ENCODE data around the gene INHA.

INHA gene

GRCh38 chr2:219612577-219613286 is 40.6 kb downstream of the INHA start:
- no peak for DNase-seq
- TF ChIP-seq GATA1 (IDR thresholded peaks at IDR 0.05; ENCODE audit: low read depth, low read length) (no peak), POLR2A (IDR thresholded peaks at IDR 0.05; ENCODE audit: low read length) (no peak)

- DNase-seq, result no peak
- TF ChIP-seq GATA1 (IDR thresholded peaks at IDR 0.05; ENCODE audit: low read depth, low read length), result no peak
- no peak for TF ChIP-seq POLR2A (IDR thresholded peaks at IDR 0.05; ENCODE audit: low read length)
Measured at GRCh38 chr2:219613461-219614070, 41.5 kb downstream of the INHA start.

GRCh38 chr2:219614076-219614860 is 42.2 kb downstream of the INHA start:
- no peak for DNase-seq
- no peak for TF ChIP-seq POLR2A (IDR thresholded peaks at IDR 0.05; ENCODE audit: low read length)
- no peak for TF ChIP-seq GATA1 (IDR thresholded peaks at IDR 0.05; ENCODE audit: low read depth, low read length)

- TF ChIP-seq GATA1 (IDR thresholded peaks at IDR 0.05; ENCODE audit: low read depth, low read length) (no peak), POLR2A (IDR thresholded peaks at IDR 0.05; ENCODE audit: low read length) (no peak)
Measured at GRCh38 chr2:219615036-219615435, 42.9 kb downstream of the INHA start.

GRCh38 chr2:219615894-219616293 is 43.8 kb downstream of the INHA start:
- TF ChIP-seq GATA1 (IDR thresholded peaks at IDR 0.05; ENCODE audit: low read depth, low read length) (no peak), POLR2A (IDR thresholded peaks at IDR 0.05; ENCODE audit: low read length) (no peak)
- no peak for DNase-seq

More at GRCh38 chr2:219615036-219615435, 42.9 kb downstream of the INHA start:
- no peak for DNase-seq

- no peak for DNase-seq
- TF ChIP-seq GATA1 (IDR thresholded peaks at IDR 0.05; ENCODE audit: low read depth, low read length), result no peak
- TF ChIP-seq POLR2A (IDR thresholded peaks at IDR 0.05; ENCODE audit: low read length), result no peak
Measured at GRCh38 chr2:219616550-219616949, 44.4 kb downstream of the INHA start.

GRCh38 chr2:219618733-219619122 is 46.6 kb downstream of the INHA start:
- no peak for DNase-seq
- TF ChIP-seq GATA1 (IDR thresholded peaks at IDR 0.05; ENCODE audit: low read depth, low read length) (no peak), POLR2A (IDR thresholded peaks at IDR 0.05; ENCODE audit: low read length) (no peak)

- DNase-seq, result no peak
- no peak for TF ChIP-seq POLR2A (IDR thresholded peaks at IDR 0.05; ENCODE audit: low read length)
- TF ChIP-seq GATA1 (IDR thresholded peaks at IDR 0.05; ENCODE audit: low read depth, low read length), result no peak
Measured at GRCh38 chr2:219619235-219619634, 47.1 kb downstream of the INHA start.

GRCh38 chr2:219620546-219620945 is 48.4 kb downstream of the INHA start:
- DNase-seq, result no peak
- TF ChIP-seq GATA1 (IDR thresholded peaks at IDR 0.05; ENCODE audit: low read depth, low read length) (no peak), POLR2A (IDR thresholded peaks at IDR 0.05; ENCODE audit: low read length) (no peak)

GRCh38 chr2:219621935-219622334 is 49.8 kb downstream of the INHA start:
- DNase-seq, result no peak
- TF ChIP-seq POLR2A (IDR thresholded peaks at IDR 0.05; ENCODE audit: low read length) (no peak), GATA1 (IDR thresholded peaks at IDR 0.05; ENCODE audit: low read depth, low read length) (no peak)

- DNase-seq, result no peak
- TF ChIP-seq GATA1 (IDR thresholded peaks at IDR 0.05; ENCODE audit: low read depth, low read length) (no peak), POLR2A (IDR thresholded peaks at IDR 0.05; ENCODE audit: low read length) (no peak)
Measured at GRCh38 chr2:219622472-219622871, 50.4 kb downstream of the INHA start.

GRCh38 chr2:219624565-219624964 is 52.5 kb downstream of the INHA start:
- no peak for TF ChIP-seq POLR2A (IDR thresholded peaks at IDR 0.05; ENCODE audit: low read length)
- no peak for TF ChIP-seq GATA1 (IDR thresholded peaks at IDR 0.05; ENCODE audit: low read depth, low read length)
- no peak for DNase-seq

- DNase-seq, result no peak
- no peak for TF ChIP-seq GATA1 (IDR thresholded peaks at IDR 0.05; ENCODE audit: low read depth, low read length)
- TF ChIP-seq POLR2A (IDR thresholded peaks at IDR 0.05; ENCODE audit: low read length), result no peak
Measured at GRCh38 chr2:219625179-219625578, 53.1 kb downstream of the INHA start.
